Lung (tissue), 12 donors: ENCODE data around the gene OR2J3. TPM values are rescaled to one million over a fixed set of nuclear protein-coding genes. Genes with fewer than 3 reads are reported as not detected.
"Not testable (repeated sequence)": the region's sequence is repeated elsewhere in the genome, so short reads cannot be mapped to it uniquely, and the experiment has no call there.

Experiments used
- ATAC-seq: fragments of 200-7000 bp; cut with Tn5 transposase; one replicate; pipeline ENCODE4 v1.9.1; 2020; ENCODE audit warnings: moderate number of reproducible peaks; ENCODE audit not compliant: insufficient read depth, low FRiP score
- DNase-seq, 3 donors: peaks; one replicate each; pipeline ENCODE4 v3.0.0-alpha.2; 2013 to 2017
- H3K27ac ChIP-seq, 2 donors: one replicate each; pipeline ENCODE4 v1.5.1; 2013; ENCODE audit warnings: mild to moderate bottlenecking in 2 of 2, moderate library complexity in 2 of 2, control low read depth in 1 of 2, inconsistent platforms in 1 of 2, low read depth in 1 of 2, low read length in 1 of 2
- H3K27me3 ChIP-seq, 3 donors: one replicate each; pipeline ENCODE4 v1.5.1; 2013; ENCODE audit warnings: low read length in 2 of 3; ENCODE audit not compliant: control insufficient read depth in 3 of 3, insufficient read depth in 3 of 3
- H3K36me3 ChIP-seq, 4 donors: one replicate each; pipeline ENCODE4 v1.5.1; 2013; ENCODE audit warnings: low read length in 4 of 4, mild to moderate bottlenecking in 1 of 4, moderate library complexity in 1 of 4; ENCODE audit not compliant: control insufficient read depth in 4 of 4, insufficient read depth in 4 of 4
- H3K4me1 ChIP-seq, 5 donors: one replicate each; pipeline ENCODE4 v1.5.1; 2013; ENCODE audit warnings: low read length in 5 of 5, mild to moderate bottlenecking in 2 of 5, moderate library complexity in 1 of 5; ENCODE audit not compliant: control insufficient read depth in 5 of 5, insufficient read depth in 5 of 5
- H3K4me3 ChIP-seq: one replicate; pipeline ENCODE4 v1.5.1; 2013; ENCODE audit warnings: mild to moderate bottlenecking, control low read depth, moderate library complexity
- H3K9ac ChIP-seq, 2 donors: one replicate each; pipeline ENCODE4 v1.5.1; 2013; ENCODE audit warnings: low read length in 2 of 2, control low read depth in 1 of 2; ENCODE audit not compliant: insufficient read depth in 1 of 2
- H3K9me3 ChIP-seq, 4 donors: one replicate each; pipeline ENCODE4 v1.5.1; 2013; ENCODE audit warnings: low read length in 3 of 4, mild to moderate bottlenecking in 1 of 4, moderate library complexity in 1 of 4; ENCODE audit not compliant: control insufficient read depth in 4 of 4, insufficient read depth in 3 of 4
- WGBS, 2 donors: extraction: QIAGEN DNeasy Blood & Tissue Kit; methylation state at CpG; one replicate each; pipeline ENCODE4 v1.1.7; 2013; 5-methylcytosine and 5-hydroxymethylcytosine counted together
- polyA plus RNA-seq, 2 donors: library from polyadenylated mRNA; stranded (reverse); fragments of 200-250 nt; gene quantifications; one replicate each; pipeline ENCODE4 v1.2.1, GENCODE V29; 2013
- total RNA-seq, 2 donors: library from RNA; depleted of rRNA in 1 of 2; stranded (reverse); fragments of >200 nt in 1 of 2; gene quantifications; one replicate each; pipeline ENCODE4 v1.2.1, GENCODE V29; 2014 to 2021
- TF ChIP-seq, protein P1 (sequence below): IDR thresholded peaks from 2 replicates; pipeline ENCODE4 v1.5.1; 2012; ENCODE audit warnings: mild to moderate bottlenecking; ENCODE audit errors: control extremely low read depth, extremely low read depth
- donor health status: control.
- donor health status: control.
- donor health status: Bipolar disorder and iron deficiency.
- donor health status: healthy.
- donor health status: DM: yes; HTN: yes; CAD: no.

The OR2J3 gene
- total and polyA plus RNA-seq, 4 donors = 0.06 TPM; not detected in 3

DNA sequence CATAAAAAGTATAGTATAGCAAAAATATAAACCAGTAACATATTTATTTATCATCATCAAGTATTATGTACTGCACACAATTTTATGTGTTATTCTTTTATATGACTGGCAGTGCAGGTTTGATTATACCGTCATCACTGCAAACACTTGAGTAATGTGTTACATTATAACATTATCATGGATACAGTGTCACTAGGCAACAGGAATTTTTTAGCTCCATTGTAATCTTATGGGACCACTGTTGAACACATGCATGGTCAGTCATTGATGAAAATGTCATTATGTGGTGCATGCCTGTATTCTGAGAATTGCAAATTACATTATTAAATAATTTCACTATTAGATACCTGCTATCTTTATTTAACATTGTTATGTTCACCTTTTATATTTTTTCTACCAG is 33.7 kb downstream of the OR2J3 start:
- H3K4me1 ChIP-seq = no peaks in the 10 kb centered on the region
- DNase-seq = no peak
- H3K27me3 ChIP-seq = no peaks in the 10 kb centered on the region
- no peak overlapping the region for H3K4me3 ChIP-seq
- no peaks in the 10 kb centered on the region for H3K36me3 ChIP-seq
- WGBS, 2 donors = 94 to 99% methylated on average over 1 of the region's 1 CpG
- ATAC-seq = no peak
- H3K9ac ChIP-seq = no peak overlapping the region
- no peak overlapping the region for H3K27ac ChIP-seq
- TF ChIP-seq, protein P1, sequence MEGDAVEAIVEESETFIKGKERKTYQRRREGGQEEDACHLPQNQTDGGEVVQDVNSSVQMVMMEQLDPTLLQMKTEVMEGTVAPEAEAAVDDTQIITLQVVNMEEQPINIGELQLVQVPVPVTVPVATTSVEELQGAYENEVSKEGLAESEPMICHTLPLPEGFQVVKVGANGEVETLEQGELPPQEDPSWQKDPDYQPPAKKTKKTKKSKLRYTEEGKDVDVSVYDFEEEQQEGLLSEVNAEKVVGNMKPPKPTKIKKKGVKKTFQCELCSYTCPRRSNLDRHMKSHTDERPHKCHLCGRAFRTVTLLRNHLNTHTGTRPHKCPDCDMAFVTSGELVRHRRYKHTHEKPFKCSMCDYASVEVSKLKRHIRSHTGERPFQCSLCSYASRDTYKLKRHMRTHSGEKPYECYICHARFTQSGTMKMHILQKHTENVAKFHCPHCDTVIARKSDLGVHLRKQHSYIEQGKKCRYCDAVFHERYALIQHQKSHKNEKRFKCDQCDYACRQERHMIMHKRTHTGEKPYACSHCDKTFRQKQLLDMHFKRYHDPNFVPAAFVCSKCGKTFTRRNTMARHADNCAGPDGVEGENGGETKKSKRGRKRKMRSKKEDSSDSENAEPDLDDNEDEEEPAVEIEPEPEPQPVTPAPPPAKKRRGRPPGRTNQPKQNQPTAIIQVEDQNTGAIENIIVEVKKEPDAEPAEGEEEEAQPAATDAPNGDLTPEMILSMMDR = no peak
- peaks cover 0 to 2% (median 0%) of the 10 kb centered on the region in 4 donors for H3K9me3 ChIP-seq

DNA sequence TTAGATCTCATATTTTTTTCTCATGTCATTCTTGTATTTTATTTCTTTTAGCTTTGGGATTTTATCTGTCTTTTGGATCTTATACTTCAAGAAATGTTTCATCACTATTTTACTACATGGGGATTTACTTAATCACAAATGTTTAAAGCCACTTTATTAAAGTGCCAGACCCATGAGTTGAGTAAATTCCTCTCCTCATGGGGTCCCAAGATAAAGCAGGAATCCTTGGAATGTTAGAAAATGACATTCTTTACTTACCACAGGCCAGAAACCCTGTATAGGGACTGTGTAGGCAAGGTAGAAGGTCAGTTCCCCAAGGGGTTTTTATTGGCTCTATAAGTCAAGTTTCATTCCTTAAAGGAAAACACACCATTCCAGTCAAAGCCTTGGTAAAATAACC is 34.5 kb downstream of the OR2J3 start:
- no peaks in the 10 kb centered on the region for H3K36me3 ChIP-seq
- H3K9me3 ChIP-seq = peaks cover 0 to 2% (median 0%) of the 10 kb centered on the region in 4 donors
- no peak for ATAC-seq
- no peaks in the 10 kb centered on the region for H3K4me1 ChIP-seq
- no peak overlapping the region for H3K27ac ChIP-seq
- no peak overlapping the region for H3K4me3 ChIP-seq
- no peak overlapping the region for H3K9ac ChIP-seq
- DNase-seq = no peak
- H3K27me3 ChIP-seq = no peaks in the 10 kb centered on the region
- TF ChIP-seq, protein P1 = no peak

DNA sequence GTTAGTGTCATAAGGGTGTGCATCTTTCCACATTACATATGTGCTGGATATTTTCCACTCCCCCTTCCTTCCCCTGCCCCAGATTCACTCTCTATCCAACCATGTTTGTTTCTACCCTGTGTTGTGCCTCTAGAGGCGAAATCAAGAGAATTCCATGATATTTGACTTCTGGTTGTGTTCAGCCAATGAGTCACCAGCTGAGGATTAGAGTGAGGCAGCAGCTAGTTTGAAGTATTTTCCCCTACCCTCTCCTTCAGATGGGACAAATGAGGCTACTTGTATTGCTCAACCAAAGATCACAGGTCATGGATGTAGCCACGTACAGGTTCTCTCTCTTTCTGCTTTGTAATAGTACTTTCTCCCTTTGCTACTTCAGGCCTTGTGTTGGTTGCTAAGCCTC is 38.3 kb downstream of the OR2J3 start:
- peaks cover 0 to 2% (median 0%) of the 10 kb centered on the region in 4 donors for H3K9me3 ChIP-seq
- no peak for DNase-seq
- 66 to 75% methylated on average over 2 of the region's 2 CpGs for WGBS, 2 donors
- H3K4me3 ChIP-seq = no peak overlapping the region
- no peaks in the 10 kb centered on the region for H3K36me3 ChIP-seq
- H3K9ac ChIP-seq = no peak overlapping the region
- no peak for ATAC-seq
- no peaks in the 10 kb centered on the region for H3K4me1 ChIP-seq
- no peaks in the 10 kb centered on the region for H3K27me3 ChIP-seq
- no peak overlapping the region for H3K27ac ChIP-seq
- TF ChIP-seq, protein P1 = no peak

DNA sequence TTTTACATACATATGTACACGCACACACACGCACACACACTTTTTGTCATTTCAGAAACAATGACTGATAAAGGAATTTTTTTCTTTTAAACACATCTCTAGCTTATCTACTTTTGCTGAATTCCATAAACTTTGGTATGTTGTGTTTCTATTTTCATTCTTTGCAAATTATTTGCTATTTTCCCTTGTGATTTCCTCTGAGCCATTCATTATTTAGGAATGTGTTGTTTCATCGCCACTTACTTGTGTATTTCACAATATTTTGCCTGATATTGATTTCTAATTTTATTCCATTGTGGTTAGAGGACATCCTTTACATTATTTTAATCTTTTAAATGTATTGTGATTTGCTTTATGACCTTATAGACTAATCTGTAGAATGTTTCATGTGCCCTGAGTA is 39.2 kb downstream of the OR2J3 start:
- Histone ChIP-seq H3K36me3 (no peaks in the 10 kb centered on the region), H3K9me3 (peaks cover 0 to 2% (median 0%) of the 10 kb centered on the region in 4 donors), H3K27ac (no peak overlapping the region), H3K9ac (no peak overlapping the region), H3K27me3 (no peaks in the 10 kb centered on the region), H3K4me3 (no peak overlapping the region), H3K4me1 (no peaks in the 10 kb centered on the region)
- ATAC-seq (no peak), DNase-seq (no peak)
- WGBS, 2 donors = 94 to 95% methylated on average over 3 of the region's 3 CpGs
- TF ChIP-seq, protein P1 = no peak

GRCh38 chr6:29149444-29149843 is 41.6 kb downstream of the OR2J3 start:
- not testable (repeated sequence) for ATAC-seq, H3K9ac ChIP-seq, H3K4me3 ChIP-seq, H3K36me3 ChIP-seq, H3K27me3 ChIP-seq, DNase-seq, H3K9me3 ChIP-seq, H3K27ac ChIP-seq, H3K4me1 ChIP-seq
- 71 to 87% methylated on average over 3 of the region's 3 CpGs for WGBS, 2 donors
